Measurements from ENCODE around the gene GFAP. TPM values are rescaled to one million over a fixed set of nuclear protein-coding genes. Genes with fewer than 3 reads are reported as not detected.
A peak's percentile ranks its signal among the peaks of the same experiment; 100 is the strongest.

Gene GFAP
- total RNA-seq, 1 donor from 2014 or later, result not detected

GRCh38 chr17:44903012-44903685, 12.2 kb downstream of the GFAP start:
- Mint-ChIP-seq H3K4me3 (ENCODE audit: unreplicated experiment) (no peak overlapping the region), H3K9me3 (ENCODE audit: unreplicated experiment) (no peaks in the 10 kb centered on the region), H3K27me3 (ENCODE audit: unreplicated experiment) (no peaks in the 10 kb centered on the region), H3K4me1 (ENCODE audit: unreplicated experiment) (peaks cover 54% of the 10 kb centered on the region), H3K27ac (ENCODE audit: unreplicated experiment) (no peak overlapping the region), H3K36me3 (ENCODE audit: unreplicated experiment) (no peaks in the 10 kb centered on the region)
- TF ChIP-seq CTCF (IDR thresholded peaks at IDR 0.05), result no peak
- DNase-seq (ENCODE audit: extremely low spot score, unreplicated experiment), result no peak

- Mint-ChIP-seq H3K9me3 (ENCODE audit: unreplicated experiment) (no peaks in the 10 kb centered on the region), H3K4me1 (ENCODE audit: unreplicated experiment) (peaks cover 52% of the 10 kb centered on the region), H3K27me3 (ENCODE audit: unreplicated experiment) (no peaks in the 10 kb centered on the region), H3K4me3 (ENCODE audit: unreplicated experiment) (no peak overlapping the region), H3K36me3 (ENCODE audit: unreplicated experiment) (no peaks in the 10 kb centered on the region), H3K27ac (ENCODE audit: unreplicated experiment) (peak overlapping the region; percentile 100)
- no peak for DNase-seq (ENCODE audit: extremely low spot score, unreplicated experiment)
- no peak for TF ChIP-seq CTCF (IDR thresholded peaks at IDR 0.05)
These were observed 13.1 kb downstream of the GFAP start for GRCh38 chr17:44902135-44902760.

GRCh38 chr17:44901411-44901921, 13.8 kb downstream of the GFAP start:
- H3K27me3 Mint-ChIP-seq (ENCODE audit: unreplicated experiment), result no peaks in the 10 kb centered on the region
- peaks cover 50% of the 10 kb centered on the region for H3K4me1 Mint-ChIP-seq (ENCODE audit: unreplicated experiment)
- no peaks in the 10 kb centered on the region for H3K9me3 Mint-ChIP-seq (ENCODE audit: unreplicated experiment)
- H3K4me3 Mint-ChIP-seq (ENCODE audit: unreplicated experiment), result no peak overlapping the region
- TF ChIP-seq CTCF (IDR thresholded peaks at IDR 0.05), result peak; percentile 42
- peak overlapping the region; percentile 100 for H3K27ac Mint-ChIP-seq (ENCODE audit: unreplicated experiment)
- H3K36me3 Mint-ChIP-seq (ENCODE audit: unreplicated experiment), result no peaks in the 10 kb centered on the region
- DNase-seq (ENCODE audit: extremely low spot score, unreplicated experiment), result no peak

DNA sequence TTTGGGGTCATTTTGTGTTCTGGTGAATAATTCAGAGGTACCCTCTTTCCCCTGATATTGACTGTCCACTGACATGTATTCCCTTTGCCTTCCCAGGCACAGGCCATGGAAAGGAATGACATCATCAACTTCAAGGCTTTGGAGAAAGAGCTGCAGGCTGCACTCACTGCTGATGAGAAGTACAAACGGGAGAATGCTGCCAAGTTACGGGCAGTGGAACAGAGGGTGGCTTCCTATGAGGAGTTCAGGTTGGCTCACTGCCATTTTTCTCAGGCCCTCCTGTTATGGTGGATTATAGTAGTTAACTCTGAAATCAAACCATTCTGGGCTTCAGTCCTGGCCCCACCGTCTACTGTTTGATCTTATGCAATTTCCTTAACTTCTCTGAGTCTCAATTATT, 14.4 kb downstream of the GFAP start:
- H3K36me3 Mint-ChIP-seq (ENCODE audit: unreplicated experiment), result peaks cover 3% of the 10 kb centered on the region
- TF ChIP-seq CTCF (IDR thresholded peaks at IDR 0.05), result no peak
- H3K27ac Mint-ChIP-seq (ENCODE audit: unreplicated experiment), result peak overlapping the region; percentile 100
- DNase-seq (ENCODE audit: extremely low spot score, unreplicated experiment), result no peak
- H3K4me3 Mint-ChIP-seq (ENCODE audit: unreplicated experiment), result peak overlapping the region; percentile 18
- no peaks in the 10 kb centered on the region for H3K27me3 Mint-ChIP-seq (ENCODE audit: unreplicated experiment)
- H3K4me1 Mint-ChIP-seq (ENCODE audit: unreplicated experiment), result peaks cover 45% of the 10 kb centered on the region
- H3K9me3 Mint-ChIP-seq (ENCODE audit: unreplicated experiment), result no peaks in the 10 kb centered on the region

- Mint-ChIP-seq H3K4me1 (ENCODE audit: unreplicated experiment) (peaks cover 36% of the 10 kb centered on the region), H3K36me3 (ENCODE audit: unreplicated experiment) (peaks cover 6% of the 10 kb centered on the region), H3K4me3 (ENCODE audit: unreplicated experiment) (peak within 1 kb of the TSS; percentile 92), H3K27ac (ENCODE audit: unreplicated experiment) (peak within 1 kb of the TSS; percentile 100), H3K27me3 (ENCODE audit: unreplicated experiment) (no peaks in the 10 kb centered on the region), H3K9me3 (ENCODE audit: unreplicated experiment) (no peaks in the 10 kb centered on the region)
- DNase-seq (ENCODE audit: extremely low spot score, unreplicated experiment), result peak; percentile 97
- TF ChIP-seq CTCF (IDR thresholded peaks at IDR 0.05), result no peak
These were observed 16.1 kb downstream of the GFAP start, which contains the start of gene EFTUD2 for GRCh38 chr17:44899074-44899782. TSS of gene EFTUD2 (minus strand) at chr17:44899445. CDS start at chr17:44894521, 4,924 bp downstream.

Measured in osteocyte (in vitro differentiated cells).